Activated CD4-positive, alpha-beta T cell treated with anti-CD3 and anti-CD28 coated beads, Interleukin-2, Interleukin-6, amounts not matched to agents 100 ng/mL and 50 ng/mL, durations not matched to agents 16 hours and 8 hours (primary cell): ENCODE data around the gene TSPEAR.

ENCODE experiments used
- DNase-seq: peaks from one replicate; pipeline ENCODE4 v3.0.0-alpha.2; 2020

Gene TSPEAR

GRCh38 chr21:44740742-44741141 is 29.4 kb upstream of the TSPEAR start:
- DNase-seq, result no peak

- DNase-seq, result no peak
These were observed 27.9 kb upstream of the TSPEAR start for GRCh38 chr21:44739316-44739715.

- DNase-seq, result no peak
These were observed 27.2 kb upstream of the TSPEAR start for GRCh38 chr21:44738621-44739020.

- no peak for DNase-seq
These were observed 26.5 kb upstream of the TSPEAR start for GRCh38 chr21:44737706-44738354.

GRCh38 chr21:44736291-44737004 is 25.1 kb upstream of the TSPEAR start:
- no peak for DNase-seq

GRCh38 chr21:44735821-44736220 is 24.4 kb upstream of the TSPEAR start:
- DNase-seq, result no peak

- DNase-seq, result no peak
These were observed 23.5 kb upstream of the TSPEAR start for GRCh38 chr21:44734841-44735240.

- DNase-seq, result no peak
These were observed 22.8 kb upstream of the TSPEAR start for GRCh38 chr21:44734026-44734745.

- DNase-seq, result no peak
These were observed 21.6 kb upstream of the TSPEAR start for GRCh38 chr21:44732956-44733355.

GRCh38 chr21:44732263-44732662 is 20.9 kb upstream of the TSPEAR start:
- DNase-seq, result no peak

- DNase-seq, result no peak
These were observed 19.7 kb upstream of the TSPEAR start for GRCh38 chr21:44730951-44731579.

GRCh38 chr21:44730028-44730395 is 18.6 kb upstream of the TSPEAR start:
- no peak for DNase-seq

- DNase-seq, result no peak
These were observed 18.1 kb upstream of the TSPEAR start for GRCh38 chr21:44729336-44730027.

GRCh38 chr21:44728716-44729115 is 17.3 kb upstream of the TSPEAR start:
- DNase-seq, result no peak

- DNase-seq, result no peak
These were observed 16.4 kb upstream of the TSPEAR start for GRCh38 chr21:44727757-44728156.

- DNase-seq, result no peak
These were observed 15.9 kb upstream of the TSPEAR start for GRCh38 chr21:44727321-44727720.

- no peak for DNase-seq
These were observed 15.5 kb upstream of the TSPEAR start for GRCh38 chr21:44726826-44727225.

GRCh38 chr21:44724926-44725325 is 13.6 kb upstream of the TSPEAR start:
- no peak for DNase-seq

- DNase-seq, result no peak
These were observed 12.8 kb upstream of the TSPEAR start for GRCh38 chr21:44724196-44724595.

- no peak for DNase-seq
These were observed 12.1 kb upstream of the TSPEAR start for GRCh38 chr21:44723177-44724131.

- DNase-seq, result no peak
These were observed 11.4 kb upstream of the TSPEAR start for GRCh38 chr21:44722731-44723130.

GRCh38 chr21:44720170-44720569 is 8.8 kb upstream of the TSPEAR start:
- DNase-seq, result no peak
